Activated CD8-positive, alpha-beta memory T cell treated with anti-CD3 and anti-CD28 coated beads, Interleukin-2, amount 50 U/mL, for 48 hours (primary cell): ENCODE data around the gene ARHGAP44.
A peak's percentile ranks its signal among the peaks of the same experiment; 100 is the strongest.

Experiments
- DNase-seq: peaks from one replicate; pipeline ENCODE4 v3.0.0-alpha.2; 2020

ARHGAP44 gene

GRCh38 chr17:13025687-13026086, 236.4 kb downstream of the ARHGAP44 start:
- no peak for DNase-seq

DNA sequence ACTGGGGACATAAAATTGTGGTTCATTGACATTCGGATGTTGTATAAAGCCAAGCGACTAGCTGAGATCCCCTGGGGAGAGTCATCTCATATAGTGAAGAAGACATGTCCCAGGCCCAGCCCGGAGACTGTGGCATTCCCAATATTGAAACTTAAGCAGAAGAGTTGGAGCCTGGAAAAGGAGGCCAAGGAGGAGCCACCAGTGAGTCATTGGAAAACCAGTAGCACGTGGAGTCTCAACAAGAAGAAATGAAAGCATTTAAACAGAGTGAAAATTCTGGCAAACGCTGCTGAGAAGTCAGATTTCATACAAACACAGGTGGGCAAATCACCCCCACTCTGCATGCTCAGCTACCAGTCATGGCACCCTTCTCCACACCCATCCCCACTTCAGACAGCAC, 237.9 kb downstream of the ARHGAP44 start:
- DNase-seq = no peak

DNA sequence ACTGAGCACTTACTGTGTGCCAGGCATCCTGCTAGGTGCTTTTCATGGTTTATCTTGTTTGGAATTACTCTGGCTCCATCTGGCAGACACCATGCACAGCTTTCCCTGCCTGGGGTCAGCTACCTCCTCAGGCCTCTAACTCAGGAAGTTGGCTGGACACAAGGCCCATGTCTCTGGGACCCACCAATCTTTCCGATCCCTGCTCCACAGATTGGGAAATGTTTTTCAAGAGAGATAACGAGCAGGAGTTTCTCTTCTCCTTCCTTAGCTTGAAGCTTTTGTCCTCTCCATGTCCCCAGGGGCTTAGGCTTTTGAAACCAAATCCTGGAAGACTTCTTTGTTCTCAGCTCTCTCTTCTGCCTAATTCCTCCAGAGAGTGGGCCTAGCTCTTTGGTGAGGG, 240.0 kb downstream of the ARHGAP44 start:
- no peak for DNase-seq

DNA sequence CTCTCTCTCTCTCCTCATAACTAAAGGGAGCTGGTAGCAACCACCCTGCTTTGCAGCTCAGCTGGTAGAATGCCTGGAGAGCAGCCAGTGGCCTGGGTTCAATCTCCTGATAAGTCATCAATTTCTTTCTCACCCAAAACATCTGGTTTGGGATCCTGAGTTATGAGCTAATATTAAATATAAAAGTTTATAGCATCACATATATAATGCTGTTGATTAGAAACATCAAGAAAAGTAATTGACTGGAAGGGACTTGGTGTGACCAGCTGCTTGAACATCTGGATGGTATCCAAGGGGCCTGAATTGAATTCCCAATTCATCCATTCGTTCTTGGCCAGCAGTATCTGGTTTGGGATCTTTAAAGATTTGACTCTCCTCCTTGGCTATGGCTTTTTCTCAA, 240.8 kb downstream of the ARHGAP44 start:
- no peak for DNase-seq

GRCh38 chr17:13030459-13031300, 241.4 kb downstream of the ARHGAP44 start:
- peak; percentile 69 for DNase-seq

DNA sequence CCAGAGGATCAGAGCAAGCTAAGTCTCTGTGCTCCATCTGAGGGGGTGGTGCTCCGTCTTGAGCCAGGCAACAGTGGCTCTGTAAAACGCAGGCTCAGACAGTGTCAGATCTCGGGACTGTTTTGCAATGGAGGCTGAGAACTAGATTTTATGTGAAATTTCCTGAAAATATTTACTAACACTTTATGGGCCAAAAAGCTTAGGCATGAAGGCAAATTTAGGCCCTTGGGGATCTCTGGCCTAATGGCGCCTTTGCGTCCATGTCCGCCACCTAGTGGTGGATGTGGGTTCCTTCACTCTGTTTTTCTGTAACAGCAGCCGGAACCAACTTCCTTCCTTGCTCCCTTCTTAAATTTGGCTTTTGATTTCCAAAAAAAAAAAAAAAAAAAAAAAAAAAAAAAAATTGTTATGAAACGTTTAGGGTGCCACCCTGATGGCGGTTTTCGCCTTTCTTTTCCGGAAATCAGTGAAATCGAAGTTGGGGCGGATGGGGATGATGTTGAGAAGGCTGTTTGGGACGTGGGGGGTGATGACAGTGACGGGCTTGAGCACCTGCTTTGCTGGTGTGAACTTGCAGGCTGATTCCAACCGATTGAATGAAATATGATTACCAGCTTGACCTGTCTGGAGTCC, 242.5 kb downstream of the ARHGAP44 start:
- DNase-seq = peak; percentile 61

- no peak for DNase-seq
These were observed 246.1 kb downstream of the ARHGAP44 start for GRCh38 chr17:13035420-13035819.

GRCh38 chr17:13036751-13037150, 247.5 kb downstream of the ARHGAP44 start:
- DNase-seq = no peak

GRCh38 chr17:13038931-13039665, 249.8 kb downstream of the ARHGAP44 start:
- no peak for DNase-seq
